ENCODE results near the gene COL5A1. TPM values are rescaled to one million over a fixed set of nuclear protein-coding genes. Genes with fewer than 3 reads are reported as not detected.

Gene COL5A1
- total RNA-seq, 1 experiment from 2014 or later = 9.5 TPM

DNA sequence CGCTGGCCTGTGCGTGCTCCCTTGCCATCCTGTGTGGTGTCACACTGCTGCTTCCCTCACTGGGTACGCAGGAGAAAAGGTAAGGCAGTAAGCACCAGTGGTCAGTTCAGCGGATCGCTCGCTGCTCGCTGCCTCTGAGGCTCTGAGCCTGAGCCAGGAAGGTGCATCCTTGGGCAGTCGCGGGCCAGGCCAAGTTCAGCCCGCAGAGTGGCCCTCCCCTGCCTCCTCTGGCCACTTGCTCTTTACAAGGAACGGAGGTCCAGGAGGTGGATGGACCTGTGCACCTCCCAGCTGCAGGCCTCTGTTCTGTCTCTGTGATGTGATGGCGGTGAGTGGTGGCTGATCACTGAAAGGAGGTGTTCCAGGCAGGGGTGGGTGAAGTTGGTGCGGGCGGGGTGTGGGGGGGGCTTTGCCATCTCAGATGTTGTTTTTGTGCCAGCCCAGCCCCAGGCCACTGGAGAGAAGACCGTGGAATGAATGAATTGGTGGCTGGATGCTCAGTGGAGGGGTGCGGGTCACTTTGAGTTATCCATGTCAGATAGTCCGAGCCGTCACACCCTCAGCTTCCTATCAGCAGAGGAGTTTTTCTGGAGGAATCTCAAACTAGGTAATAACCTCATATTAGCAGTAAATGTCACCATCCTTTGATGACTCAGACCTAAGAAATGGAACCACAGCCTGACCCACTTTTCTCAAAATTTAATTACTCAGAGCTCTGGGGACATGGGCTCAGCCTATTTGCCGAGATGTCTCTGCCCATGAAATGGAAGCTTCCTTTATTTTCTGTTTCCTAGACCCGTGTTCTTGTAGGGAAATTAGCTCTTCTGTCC, 7.3 kb downstream of the COL5A1 start:
- Mint-ChIP-seq H3K27me3 (ENCODE audit: low read depth) (peaks cover 3% of the 10 kb centered on the region), H3K36me3 (ENCODE audit: insufficient read depth in 1 of 3, low read depth in 3 of 3) (peaks cover 0 to 2% (median 0%) of the 10 kb centered on the region in 3 experiments; a peak in 1 of 7 replicates), H3K9me3 (no peaks in the 10 kb centered on the region), H3K27ac (no peak overlapping the region), H3K4me3 (no peak overlapping the region), H3K4me1 (peaks cover 7 to 37% of the 10 kb centered on the region in 2 experiments)
- no peak overlapping the region for H4K5ac ChIP-seq (ENCODE audit: insufficient read length, low read depth, low read length)
- no CpG with 5 or more reads among the region's 20 CpGs for WGBS (ENCODE audit: extremely low coverage, insufficient read length, low lambda C conversion rate)
- no peaks in the 10 kb centered on the region for H3K9me3 ChIP-seq (ENCODE audit: control insufficient read depth, low read depth, low read length)
- TF ChIP-seq, protein P1, sequence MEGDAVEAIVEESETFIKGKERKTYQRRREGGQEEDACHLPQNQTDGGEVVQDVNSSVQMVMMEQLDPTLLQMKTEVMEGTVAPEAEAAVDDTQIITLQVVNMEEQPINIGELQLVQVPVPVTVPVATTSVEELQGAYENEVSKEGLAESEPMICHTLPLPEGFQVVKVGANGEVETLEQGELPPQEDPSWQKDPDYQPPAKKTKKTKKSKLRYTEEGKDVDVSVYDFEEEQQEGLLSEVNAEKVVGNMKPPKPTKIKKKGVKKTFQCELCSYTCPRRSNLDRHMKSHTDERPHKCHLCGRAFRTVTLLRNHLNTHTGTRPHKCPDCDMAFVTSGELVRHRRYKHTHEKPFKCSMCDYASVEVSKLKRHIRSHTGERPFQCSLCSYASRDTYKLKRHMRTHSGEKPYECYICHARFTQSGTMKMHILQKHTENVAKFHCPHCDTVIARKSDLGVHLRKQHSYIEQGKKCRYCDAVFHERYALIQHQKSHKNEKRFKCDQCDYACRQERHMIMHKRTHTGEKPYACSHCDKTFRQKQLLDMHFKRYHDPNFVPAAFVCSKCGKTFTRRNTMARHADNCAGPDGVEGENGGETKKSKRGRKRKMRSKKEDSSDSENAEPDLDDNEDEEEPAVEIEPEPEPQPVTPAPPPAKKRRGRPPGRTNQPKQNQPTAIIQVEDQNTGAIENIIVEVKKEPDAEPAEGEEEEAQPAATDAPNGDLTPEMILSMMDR (conservative IDR thresholded peaks at IDR 0.05) = no peak
- H2AK5ac ChIP-seq (ENCODE audit: insufficient read length, low read length) = no peak overlapping the region
- H3K56ac ChIP-seq (ENCODE audit: insufficient read length, low read depth, low read length) = no peak overlapping the region
- no peak for DNase-seq
- H3K23ac ChIP-seq (ENCODE audit: insufficient read length, low read depth, low read length) = no peak overlapping the region
- H3K18ac ChIP-seq (ENCODE audit: insufficient read length, low read depth, low read length) = no peak overlapping the region
- no peaks in the 10 kb centered on the region for H3K79me1 ChIP-seq (ENCODE audit: insufficient read depth, low read depth, low read length, poor library complexity, severe bottlenecking)
- H3K9ac ChIP-seq (ENCODE audit: extremely low read depth, insufficient read length, low read length) = no peak overlapping the region
- no peak overlapping the region for H4K8ac ChIP-seq (replicated peaks; ENCODE audit: insufficient read length, low read depth, low read length)
- no peak overlapping the region for H2BK5ac ChIP-seq (ENCODE audit: insufficient read length, low read length)
- H4K91ac ChIP-seq (ENCODE audit: insufficient read length, low read depth, low read length) = no peak overlapping the region
- H2BK20ac ChIP-seq (ENCODE audit: low read depth, low read length, poor library complexity, severe bottlenecking) = no peak overlapping the region
- H4K20me1 ChIP-seq (ENCODE audit: control insufficient read depth, insufficient read depth, insufficient read length) = no peaks in the 10 kb centered on the region
- H3K27ac ChIP-seq (ENCODE audit: insufficient read length, low read depth, low read length) = no peak overlapping the region
- no peaks in the 10 kb centered on the region for H3K23me2 ChIP-seq (ENCODE audit: insufficient read length, low read depth, low read length, poor library complexity, severe bottlenecking)
- H2BK120ac ChIP-seq (ENCODE audit: low read depth, low read length, poor library complexity, severe bottlenecking) = no peak overlapping the region
- no peaks in the 10 kb centered on the region for H3K27me3 ChIP-seq (ENCODE audit: insufficient read depth, low read length)
- no peaks in the 10 kb centered on the region for H3K79me2 ChIP-seq (ENCODE audit: insufficient read depth, low read length)
- H2BK12ac ChIP-seq (ENCODE audit: insufficient read length, low read depth, low read length) = no peak overlapping the region
- H3K4me1 ChIP-seq (ENCODE audit: insufficient read depth, low read length) = no peaks in the 10 kb centered on the region; the same call in 1 of the 2 replicates
- H2AFZ ChIP-seq (ENCODE audit: low read length) = no peak overlapping the region
- no peak overlapping the region for H3K4me2 ChIP-seq (ENCODE audit: insufficient read depth, insufficient read length, low read length)
- H3K4ac ChIP-seq (ENCODE audit: low read depth, low read length) = no peak overlapping the region
- H3K14ac ChIP-seq (ENCODE audit: insufficient read depth, low read length) = no peak overlapping the region
- no peak overlapping the region for H2BK15ac ChIP-seq (ENCODE audit: low read depth, low read length)
- H3T11ph ChIP-seq (ENCODE audit: low read length) = no peak overlapping the region
